ENCODE data around the gene XXYLT1.

GRCh38 chr3:195148549-195148948 is 122.4 kb downstream of the XXYLT1 start:
- TF ChIP-seq EZH2phosphoT487 (IDR thresholded peaks at IDR 0.05; ENCODE audit: borderline replicate concordance, low read depth, low read length) (no peak), CTCF (conservative IDR thresholded peaks at IDR 0.05; ENCODE audit: low read length) (no peak)

Data from OCI-LY7 (cell line).